GM19438 (cell line): Measurements from ENCODE around the gene CENPF.

Experiments
- ATAC-seq: cut with Tn5 transposase; IDR thresholded peaks from one replicate; pipeline ENCODE4 v1.9.1; 2021; ENCODE audit warnings: low read depth; ENCODE audit not compliant: unreplicated experiment

Gene CENPF

GRCh38 chr1:214694769-214695168 is 91.8 kb downstream of the CENPF start:
- ATAC-seq, result no peak

GRCh38 chr1:214698559-214698958 is 95.6 kb downstream of the CENPF start:
- no peak for ATAC-seq

GRCh38 chr1:214700437-214700836 is 97.4 kb downstream of the CENPF start:
- no peak for ATAC-seq

- ATAC-seq, result no peak
Observed at GRCh38 chr1:214702556-214702955, 99.6 kb downstream of the CENPF start.

GRCh38 chr1:214707306-214708087 is 104.5 kb downstream of the CENPF start:
- ATAC-seq, result no peak

GRCh38 chr1:214708321-214708955 is 105.4 kb downstream of the CENPF start:
- ATAC-seq, result no peak

GRCh38 chr1:214709241-214709640 is 106.2 kb downstream of the CENPF start:
- ATAC-seq, result no peak

- no peak for ATAC-seq
Observed at GRCh38 chr1:214712737-214713136, 109.7 kb downstream of the CENPF start.
